Epithelial cell of proximal tubule (primary cell): ENCODE data around the gene PKLR. TPM values are rescaled to one million over a fixed set of nuclear protein-coding genes. Genes with fewer than 3 reads are reported as not detected.
"Not testable (repeated sequence)": the region's sequence is repeated elsewhere in the genome, so short reads cannot be mapped to it uniquely, and the experiment has no call there.

Experiments used
- DNase-seq: peaks from one replicate; pipeline ENCODE4 v3.0.0-alpha.2; 2011; ENCODE audit warnings: low read depth
- H3K4me3 ChIP-seq: 2 replicates; pipeline ENCODE4 v1.5.1; 2011; ENCODE audit warnings: low read depth, mild to moderate bottlenecking, low read length
- CTCF ChIP-seq: conservative IDR thresholded peaks from 2 replicates; pipeline ENCODE4 v1.5.1; 2012; ENCODE audit warnings: low read depth, mild to moderate bottlenecking, low read length
- total RNA-seq: library from RNA; depleted of rRNA; stranded (reverse); fragments of >200 nt; gene quantifications from 2 replicates; pipeline ENCODE4 v1.2.3, GENCODE V29; 2015

Gene PKLR
- total RNA-seq, 1 donor from 2014 or later: not detected

- no peak for TF ChIP-seq CTCF
- H3K4me3 ChIP-seq: no peak overlapping the region
- no peak for DNase-seq
Observed at GRCh38 chr1:155295183-155295941, 5.9 kb downstream of the PKLR start.

GRCh38 chr1:155294520-155295182 lies 6.6 kb downstream of the PKLR start:
- DNase-seq: no peak
- TF ChIP-seq CTCF: no peak
- H3K4me3 ChIP-seq: no peak overlapping the region

- no peak overlapping the region for H3K4me3 ChIP-seq
- no peak for DNase-seq
- TF ChIP-seq CTCF: no peak
Observed at GRCh38 chr1:155293086-155293749, 8.0 kb downstream of the PKLR start.

GRCh38 chr1:155291006-155291405 lies 10.2 kb downstream of the PKLR start:
- DNase-seq, H3K4me3 ChIP-seq: not testable (repeated sequence)

GRCh38 chr1:155287987-155288543 lies 13.2 kb downstream of the PKLR start:
- no peak for TF ChIP-seq CTCF
- no peak for DNase-seq
- H3K4me3 ChIP-seq: no peak overlapping the region

GRCh38 chr1:155286544-155286943 lies 14.7 kb downstream of the PKLR start:
- DNase-seq: no peak
- H3K4me3 ChIP-seq: no peak overlapping the region
- TF ChIP-seq CTCF: no peak

- DNase-seq: no peak
- H3K4me3 ChIP-seq: no peak overlapping the region
- no peak for TF ChIP-seq CTCF
Observed at GRCh38 chr1:155285631-155286044, 15.6 kb downstream of the PKLR start.
